ENCODE data around the gene CBLN3. TPM values are rescaled to one million over a fixed set of nuclear protein-coding genes. Genes with fewer than 3 reads are reported as not detected.

The CBLN3 gene
- total and polyA plus RNA-seq, 12 donors = 0.24 to 2.5 (median 0.92) TPM

DNA sequence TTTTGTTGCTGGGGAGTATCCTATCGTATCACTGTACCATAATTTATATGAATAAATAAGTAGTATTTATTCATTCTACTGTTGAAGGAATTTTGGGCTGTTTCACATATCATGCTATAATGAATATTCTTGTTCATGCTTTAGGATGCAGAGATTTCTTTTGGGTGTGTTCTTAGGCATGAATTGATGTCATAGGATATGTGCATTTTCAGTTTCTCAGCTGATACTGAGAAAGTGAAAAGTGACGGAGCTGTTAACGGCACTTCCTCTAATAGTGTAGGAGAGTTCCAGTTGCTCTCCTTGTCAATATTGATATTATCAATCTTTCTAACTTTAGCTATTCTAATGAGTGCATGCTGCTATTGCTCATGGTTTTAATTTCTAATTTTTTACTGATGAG lies 36.3 kb upstream of the CBLN3 start:
- peaks cover 0 to 5% (median 0%) of the 10 kb centered on the region in 11 donors for H3K9me3 ChIP-seq
- intact Hi-C loops (cut with DNase I) = no loop called here
- ATAC-seq (no peak), DNase-seq (no peak)
- H3K4me3 ChIP-seq = no peak overlapping the region
- no peaks in the 10 kb centered on the region for H3K27me3 ChIP-seq
- no peaks in the 10 kb centered on the region for H3K4me1 ChIP-seq
- WGBS, 2 donors = 82 to 90% methylated on average over 3 of the region's 3 CpGs
- no peaks in the 10 kb centered on the region for H3K36me3 ChIP-seq
- no peak overlapping the region for H3K27ac ChIP-seq
- TF ChIP-seq, protein P1, sequence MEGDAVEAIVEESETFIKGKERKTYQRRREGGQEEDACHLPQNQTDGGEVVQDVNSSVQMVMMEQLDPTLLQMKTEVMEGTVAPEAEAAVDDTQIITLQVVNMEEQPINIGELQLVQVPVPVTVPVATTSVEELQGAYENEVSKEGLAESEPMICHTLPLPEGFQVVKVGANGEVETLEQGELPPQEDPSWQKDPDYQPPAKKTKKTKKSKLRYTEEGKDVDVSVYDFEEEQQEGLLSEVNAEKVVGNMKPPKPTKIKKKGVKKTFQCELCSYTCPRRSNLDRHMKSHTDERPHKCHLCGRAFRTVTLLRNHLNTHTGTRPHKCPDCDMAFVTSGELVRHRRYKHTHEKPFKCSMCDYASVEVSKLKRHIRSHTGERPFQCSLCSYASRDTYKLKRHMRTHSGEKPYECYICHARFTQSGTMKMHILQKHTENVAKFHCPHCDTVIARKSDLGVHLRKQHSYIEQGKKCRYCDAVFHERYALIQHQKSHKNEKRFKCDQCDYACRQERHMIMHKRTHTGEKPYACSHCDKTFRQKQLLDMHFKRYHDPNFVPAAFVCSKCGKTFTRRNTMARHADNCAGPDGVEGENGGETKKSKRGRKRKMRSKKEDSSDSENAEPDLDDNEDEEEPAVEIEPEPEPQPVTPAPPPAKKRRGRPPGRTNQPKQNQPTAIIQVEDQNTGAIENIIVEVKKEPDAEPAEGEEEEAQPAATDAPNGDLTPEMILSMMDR (IDR thresholded peaks at IDR 0.05) = no peak

DNA sequence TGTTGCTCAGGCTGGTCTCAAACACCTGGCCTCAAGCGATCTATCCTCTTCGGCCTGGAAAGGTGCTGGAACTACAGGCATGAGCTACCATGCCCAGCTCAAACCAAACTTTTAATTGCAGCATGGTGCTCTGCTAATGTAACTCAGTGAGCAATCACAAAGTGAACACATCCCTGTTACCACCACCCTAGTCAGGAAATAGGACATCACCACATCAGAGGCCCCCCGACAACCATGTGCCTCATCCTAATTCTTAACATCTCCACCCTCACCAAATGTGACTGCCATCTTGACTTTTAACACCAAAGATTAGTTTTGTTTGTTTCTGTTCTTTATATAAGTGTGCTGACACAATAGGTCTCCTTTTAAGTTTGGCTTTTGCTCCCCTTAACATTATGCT lies 35.9 kb upstream of the CBLN3 start:
- WGBS, 2 donors = 98% methylated on average over 3 of the region's 3 CpGs

DNA sequence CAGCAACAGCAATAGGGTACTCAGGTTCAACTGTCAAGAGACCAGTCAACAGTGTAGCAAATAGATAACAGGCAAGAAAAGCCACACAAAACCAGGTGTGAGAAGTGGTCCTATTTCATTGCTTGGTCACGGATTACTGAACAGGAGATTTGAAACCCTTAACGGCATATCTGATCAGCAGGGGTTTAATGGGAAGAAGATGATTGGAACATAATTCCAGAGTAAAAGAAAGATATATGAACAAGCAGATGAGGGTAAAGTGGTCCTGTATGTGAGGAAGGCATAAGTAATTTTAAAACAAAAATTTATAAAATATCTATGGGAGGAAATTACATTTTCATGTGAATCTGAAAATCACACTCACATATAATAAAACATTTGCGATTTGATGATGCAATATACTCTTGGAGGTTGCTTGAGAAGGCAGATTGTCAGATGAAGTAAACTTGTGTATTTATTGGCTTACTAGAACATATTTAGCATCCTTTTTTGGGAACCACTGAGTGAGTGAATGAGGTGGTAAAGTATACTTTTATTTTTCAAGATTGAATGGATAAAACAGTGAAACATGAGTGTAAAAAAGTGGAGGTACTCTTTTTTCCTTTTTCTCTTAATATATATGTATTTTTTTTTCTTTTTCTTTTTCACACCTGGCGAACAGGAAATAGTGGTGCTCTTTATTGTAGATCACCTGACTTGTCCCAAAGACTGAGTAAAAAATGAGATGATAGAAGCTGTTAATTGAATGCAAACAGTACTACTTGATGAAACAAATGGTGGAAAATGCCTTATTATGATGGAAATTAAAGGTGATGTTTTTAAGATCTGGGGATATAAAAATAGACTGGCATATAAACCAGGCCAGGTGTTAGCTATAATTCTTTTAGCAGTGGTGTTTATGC lies 34.7 kb upstream of the CBLN3 start:
- no peak for DNase-seq
- TF ChIP-seq, protein P1 (IDR thresholded peaks at IDR 0.05) = no peak
- WGBS, 2 donors = 68% methylated on average over 4 of the region's 4 CpGs
- no peak overlapping the region for H3K4me3 ChIP-seq
- H3K27ac ChIP-seq = no peak overlapping the region
- H3K9me3 ChIP-seq = no peaks in the 10 kb centered on the region
- no peak for ATAC-seq
- H3K36me3 ChIP-seq = no peaks in the 10 kb centered on the region
- peaks cover 0 to 7% (median 2%) of the 10 kb centered on the region in 9 donors for H3K4me1 ChIP-seq
- intact Hi-C loops (cut with DNase I) = no loop called here
- no peaks in the 10 kb centered on the region for H3K27me3 ChIP-seq

More for the DNA sequence above, 35.9 kb upstream of the CBLN3 start:
- TF ChIP-seq, protein P1 (IDR thresholded peaks at IDR 0.05) = no peak
- Histone ChIP-seq H3K27ac (no peak overlapping the region), H3K4me3 (no peak overlapping the region), H3K9me3 (peaks cover 0 to under 1% (median 0%) of the 10 kb centered on the region in 11 donors), H3K36me3 (no peaks in the 10 kb centered on the region), H3K27me3 (no peaks in the 10 kb centered on the region), H3K4me1 (no peaks in the 10 kb centered on the region)
- ATAC-seq (no peak), DNase-seq (no peak)
- intact Hi-C loops (cut with DNase I) = no loop called here

DNA sequence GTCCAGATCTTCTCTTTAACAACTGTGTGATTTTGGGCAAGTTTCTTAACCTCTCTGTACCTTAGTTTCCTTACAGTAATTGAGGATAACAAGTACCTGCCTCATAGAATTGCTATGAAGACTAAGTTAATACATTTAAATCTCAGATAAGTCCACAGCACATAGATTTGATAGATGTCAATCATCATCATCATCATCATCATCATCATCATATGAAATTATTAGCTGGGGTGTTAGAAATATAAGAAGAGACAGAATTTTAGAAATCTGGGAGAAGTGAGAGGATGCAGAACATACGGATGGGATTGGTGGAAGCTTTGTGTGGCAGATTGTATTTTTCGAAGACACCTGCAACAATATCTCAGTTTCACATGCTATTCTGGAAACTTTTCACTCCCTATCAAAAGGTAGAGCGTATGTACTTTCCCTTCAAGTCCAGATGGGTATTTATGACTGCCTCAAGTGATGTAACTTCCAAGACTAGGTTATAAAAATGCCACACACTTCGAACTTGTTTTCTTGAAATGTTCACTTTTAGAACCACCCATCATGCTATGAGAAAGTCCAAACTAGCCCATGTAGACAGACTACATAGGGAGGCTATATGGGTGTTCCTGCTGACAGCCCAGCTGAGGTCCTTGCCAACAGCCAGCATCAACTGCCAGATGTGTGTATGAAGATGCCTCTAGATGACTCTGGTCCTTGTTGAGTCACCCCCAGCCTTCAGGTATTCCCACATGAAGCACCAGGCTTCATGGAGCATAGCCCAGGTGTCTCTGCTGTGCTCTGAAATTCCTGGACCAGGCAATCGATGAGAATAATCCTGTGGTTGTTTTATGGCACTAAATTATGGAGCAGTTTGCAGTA lies 33.8 kb upstream of the CBLN3 start:
- ATAC-seq (no peak), DNase-seq (no peak)
- Histone ChIP-seq H3K27ac (no peak overlapping the region), H3K4me3 (no peak overlapping the region), H3K4me1 (peaks cover 0 to 16% (median 5%) of the 10 kb centered on the region in 9 donors), H3K36me3 (no peaks in the 10 kb centered on the region), H3K9me3 (no peaks in the 10 kb centered on the region), H3K27me3 (no peaks in the 10 kb centered on the region)
- intact Hi-C loops (cut with DNase I) = no loop called here
- 52 to 53% methylated on average over 3 to 5 of the region's 5 CpGs for WGBS, 2 donors
- TF ChIP-seq, protein P1 (IDR thresholded peaks at IDR 0.05) = no peak

Measured in heart right ventricle (tissue), 16 donors.